Naive thymus-derived CD8-positive, alpha-beta T cell (primary cell): ENCODE measurements around the gene RTN4. TPM values are rescaled to one million over a fixed set of nuclear protein-coding genes. Genes with fewer than 3 reads are reported as not detected.
A peak's percentile ranks its signal among the peaks of the same experiment; 100 is the strongest.

Experiments used
- ATAC-seq, 2 donors: fragments of 150-1000 bp; cut with Tn5 transposase in 1 of 2; sonication (Bioruptor Pico), chemical (Tn5 transposase) in 1 of 2; 1 replicate in 1 of 2; 2 replicates in 1 of 2; pipeline ENCODE4 v1.10.0; 2021; ENCODE audit warnings: mild to moderate bottlenecking in 2 of 2, moderate library complexity in 2 of 2
- POLR2A ChIA-PET: fragments of 350-600 bp; sonication (Branson Sonifier 250); formaldehyde crosslinking; loops from one replicate; lab custom pipeline; 2021; ENCODE audit warnings: antibody characterized with exemption; lab: Charles Lee
- DNase-seq, 10 donors: peaks; one replicate each; pipeline versions ENCODE4 v3.0.0 to v3.0.0-alpha.2; 2020 to 2022
- H3K27ac Mint-ChIP-seq, 10 donors: one replicate each; pipeline ENCODE4 v1.8.0; 2020 to 2022; ENCODE audit warnings: mild to moderate bottlenecking in 10 of 10, mixed read lengths in 10 of 10, moderate library complexity in 4 of 10, inconsistent platforms in 1 of 10
- H3K27me3 Mint-ChIP-seq, 5 donors: one replicate each; pipeline ENCODE4 v1.8.0; 2021 to 2022; ENCODE audit warnings: mixed read lengths in 5 of 5
- H3K36me3 Mint-ChIP-seq, 3 donors: one replicate each; pipeline ENCODE4 v1.8.0; 2020 to 2022; ENCODE audit warnings: mixed read lengths in 3 of 3, mild to moderate bottlenecking in 2 of 3, inconsistent platforms in 1 of 3
- H3K4me1 Mint-ChIP-seq, 4 donors: one replicate each; pipeline ENCODE4 v1.8.0; 2021 to 2022; ENCODE audit warnings: mixed read lengths in 4 of 4
- H3K4me3 Mint-ChIP-seq, 10 donors: one replicate each; pipeline ENCODE4 v1.8.0; 2020 to 2022; ENCODE audit warnings: mild to moderate bottlenecking in 10 of 10, mixed read lengths in 10 of 10, moderate library complexity in 6 of 10, inconsistent platforms in 1 of 10
- H3K9me3 Mint-ChIP-seq, 9 donors: one replicate each; pipeline ENCODE4 v1.8.0; 2020 to 2022; ENCODE audit warnings: mixed read lengths in 9 of 9, mild to moderate bottlenecking in 3 of 9, inconsistent platforms in 1 of 9, moderate library complexity in 1 of 9
- polyA plus RNA-seq, 3 donors: library from polyadenylated mRNA; unstranded; fragments of 300-500 nt; fragmentation: Illumina TruSeq; gene quantifications; one replicate each; pipeline ENCODE4 v1.2.3, GENCODE V29; 2021
- total RNA-seq, 8 experiments: library from RNA in 2 of 8; stranded (reverse) in 2 of 8; gene quantifications; one replicate each; pipeline ENCODE4 v1.2.3 and lab custom pipeline; 2021 to 2026

RTN4 gene
- total and polyA plus RNA-seq, 5 experiments from 2014 or later = 68.0 to 77.1 (median 69.3) TPM

DNA sequence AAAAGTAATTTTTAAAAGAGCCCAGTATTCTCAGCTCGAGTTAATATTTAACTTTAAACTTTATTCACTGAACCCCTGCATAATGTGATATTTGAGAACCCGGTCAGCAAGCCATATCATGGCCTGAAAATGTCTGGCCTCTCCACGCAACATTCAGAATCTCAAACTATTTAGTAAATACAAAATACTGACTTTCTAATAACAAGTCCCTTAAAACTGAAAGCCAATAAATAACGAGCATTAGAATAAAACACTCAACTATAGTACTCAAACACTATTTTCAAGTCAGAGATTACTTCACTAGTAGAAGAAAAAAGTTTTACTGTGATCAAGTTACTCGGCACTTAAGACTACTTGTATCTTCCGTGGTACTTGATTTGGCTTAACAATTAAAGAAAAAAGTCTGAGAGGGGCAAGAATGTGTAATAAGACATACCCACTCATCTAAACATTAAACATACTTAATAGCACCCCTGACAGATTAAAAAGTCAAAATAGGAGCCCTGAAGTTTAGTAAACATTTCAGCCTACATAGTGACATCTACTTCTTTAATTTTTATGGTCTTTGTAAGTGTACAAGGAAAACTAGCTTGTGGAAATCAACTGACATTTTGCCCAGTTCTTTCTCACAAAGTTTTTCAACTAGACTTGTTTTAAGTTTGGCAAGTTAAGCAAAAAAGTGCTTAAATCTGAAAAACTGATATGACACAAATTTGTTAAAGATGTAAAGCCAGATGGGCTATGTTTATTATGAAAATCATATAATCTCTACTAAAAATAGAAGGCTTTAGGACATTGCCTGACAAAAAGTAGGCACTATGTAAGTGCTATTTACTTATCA is 38.2 kb downstream of the RTN4 start:
- no peak for DNase-seq
- Mint-ChIP-seq H3K36me3 (peaks cover 0 to 1% (median 0%) of the 10 kb centered on the region in 3 donors), H3K27me3 (no peaks in the 10 kb centered on the region), H3K9me3 (no peaks in the 10 kb centered on the region), H3K4me1 (peaks cover 19 to 72% (median 50%) of the 10 kb centered on the region in 4 donors), H3K4me3 (peak overlapping the region in 6 of 10 donors; percentile 3 to 55 (median 24)), H3K27ac (peak overlapping the region; percentile 35 to 93 (median 75))
- POLR2A ChIA-PET = interaction anchor here (1.0 kb wide), 1 partner anchor 10 kb away, joined by 3 read pairs; no protein-coding TSS in a partner anchor
- ATAC-seq = no peak

DNA sequence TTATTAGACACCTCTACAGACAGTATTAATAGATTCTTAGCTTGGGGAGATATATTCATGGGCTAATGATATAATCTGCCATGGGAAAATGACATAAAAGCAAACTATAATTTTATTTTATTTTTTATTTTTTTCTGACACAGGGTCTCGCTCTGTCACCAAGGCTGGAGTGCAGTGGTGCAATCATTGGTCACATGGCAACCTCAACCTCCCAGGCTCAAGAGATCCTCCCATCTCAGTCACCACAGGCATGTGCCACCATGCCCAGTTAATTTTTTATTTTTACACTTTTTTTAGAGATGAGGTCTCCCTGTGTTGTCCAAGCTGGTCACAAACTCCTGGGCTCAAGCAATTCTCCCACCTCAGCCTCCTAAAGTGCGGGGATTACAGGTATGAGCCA is 39.3 kb downstream of the RTN4 start:
- no peaks in the 10 kb centered on the region for H3K9me3 Mint-ChIP-seq
- peak overlapping the region in 9 of 10 donors; percentile 55 to 100 (median 94) for H3K4me3 Mint-ChIP-seq
- H3K4me1 Mint-ChIP-seq = peaks cover 27 to 83% (median 62%) of the 10 kb centered on the region in 4 donors
- H3K27ac Mint-ChIP-seq = peak overlapping the region; percentile 35 to 98 (median 93)
- POLR2A ChIA-PET = interaction anchor here (0.7 to 1.6 kb wide), 3 partner anchors 9 to 165 kb away, joined by 3 to 7 read pairs (median 3); partner anchors contain the start of gene RTN4
- peaks cover 0 to 1% (median 0%) of the 10 kb centered on the region in 3 donors for H3K36me3 Mint-ChIP-seq
- ATAC-seq = no peak
- no peaks in the 10 kb centered on the region for H3K27me3 Mint-ChIP-seq
- DNase-seq = no peak

- ATAC-seq (peak; percentile 94 to 96), DNase-seq (peak; percentile 9 to 66 (median 50))
- Mint-ChIP-seq H3K9me3 (no peaks in the 10 kb centered on the region), H3K4me3 (peak overlapping the region; percentile 82 to 100 (median 92)), H3K27ac (peak overlapping the region; percentile 35 to 98 (median 93)), H3K36me3 (peaks cover 0 to 1% (median 0%) of the 10 kb centered on the region in 3 donors), H3K27me3 (no peaks in the 10 kb centered on the region), H3K4me1 (peaks cover 29 to 89% (median 64%) of the 10 kb centered on the region in 4 donors)
- POLR2A ChIA-PET = interaction anchor here (0.6 to 1.6 kb wide), 5 partner anchors 40 to 509 kb away, joined by 3 to 7 read pairs (median 3); partner anchors contain the start of genes CFAP36 and RTN4
Measured at GRCh38 chr2:55010149-55010591, 40.1 kb downstream of the RTN4 start.

DNA sequence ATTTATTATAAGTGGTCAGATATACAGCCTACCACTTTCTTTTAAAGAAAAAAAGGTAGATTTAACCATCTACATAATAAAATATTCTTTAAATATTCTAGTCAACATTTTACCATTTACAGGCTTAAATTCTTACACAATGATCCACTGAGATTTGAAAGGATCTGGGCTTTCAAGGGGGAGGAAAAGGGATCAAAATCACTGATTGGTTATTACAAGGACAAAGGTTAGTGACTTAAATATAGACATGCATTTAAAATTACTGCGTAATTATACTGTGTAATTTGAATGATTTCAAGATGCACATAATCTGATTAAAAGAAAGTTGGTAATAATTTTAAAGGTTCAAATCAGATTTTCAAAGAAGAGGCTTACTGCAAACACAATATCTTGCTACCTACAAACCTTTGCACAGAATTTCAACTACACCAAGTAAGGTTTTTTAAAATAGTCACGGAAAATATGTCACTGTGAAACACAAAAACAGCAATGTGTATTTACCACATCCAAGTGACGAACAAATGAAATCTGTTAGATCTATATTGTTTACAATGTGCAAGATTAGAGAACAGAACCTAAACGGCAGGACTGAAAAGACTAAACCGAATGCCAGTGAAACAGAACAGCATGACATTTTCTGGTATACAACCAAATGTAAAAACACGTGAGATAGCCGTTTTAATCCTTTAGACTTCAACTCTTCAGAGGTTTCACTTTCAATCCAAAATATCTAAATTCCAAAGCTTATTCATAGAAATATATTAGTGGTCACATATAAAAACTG is 40.8 kb downstream of the RTN4 start:
- peak in 2 of 10 donors; percentile 27 to 44 for DNase-seq
- POLR2A ChIA-PET = interaction anchor here (0.6 to 1.6 kb wide), 3 partner anchors 40 to 410 kb away, joined by 3 to 7 read pairs (median 3); partner anchors contain the start of genes CCDC88A and RTN4

GRCh38 chr2:55006306-55006705 is 43.9 kb downstream of the RTN4 start:
- POLR2A ChIA-PET = no interaction called here
- DNase-seq (peak in 1 of 10 donors; percentile 24), ATAC-seq (no peak)
- Mint-ChIP-seq H3K4me1 (peaks cover 34 to 77% (median 67%) of the 10 kb centered on the region in 4 donors), H3K4me3 (peak overlapping the region; percentile 36 to 75 (median 66)), H3K27me3 (no peaks in the 10 kb centered on the region), H3K36me3 (no peaks in the 10 kb centered on the region), H3K27ac (peak overlapping the region in 9 of 10 donors; percentile 66 to 93 (median 77)), H3K9me3 (no peaks in the 10 kb centered on the region)

More for the DNA sequence above, 40.8 kb downstream of the RTN4 start:
- peak overlapping the region; percentile 35 to 98 (median 93) for H3K27ac Mint-ChIP-seq
- H3K4me1 Mint-ChIP-seq = peaks cover 32 to 90% (median 67%) of the 10 kb centered on the region in 4 donors
- H3K4me3 Mint-ChIP-seq = peak overlapping the region; percentile 82 to 100 (median 92)
- H3K36me3 Mint-ChIP-seq = no peaks in the 10 kb centered on the region
- no peaks in the 10 kb centered on the region for H3K27me3 Mint-ChIP-seq
- peak; percentile 52 to 57 for ATAC-seq
- no peaks in the 10 kb centered on the region for H3K9me3 Mint-ChIP-seq

DNA sequence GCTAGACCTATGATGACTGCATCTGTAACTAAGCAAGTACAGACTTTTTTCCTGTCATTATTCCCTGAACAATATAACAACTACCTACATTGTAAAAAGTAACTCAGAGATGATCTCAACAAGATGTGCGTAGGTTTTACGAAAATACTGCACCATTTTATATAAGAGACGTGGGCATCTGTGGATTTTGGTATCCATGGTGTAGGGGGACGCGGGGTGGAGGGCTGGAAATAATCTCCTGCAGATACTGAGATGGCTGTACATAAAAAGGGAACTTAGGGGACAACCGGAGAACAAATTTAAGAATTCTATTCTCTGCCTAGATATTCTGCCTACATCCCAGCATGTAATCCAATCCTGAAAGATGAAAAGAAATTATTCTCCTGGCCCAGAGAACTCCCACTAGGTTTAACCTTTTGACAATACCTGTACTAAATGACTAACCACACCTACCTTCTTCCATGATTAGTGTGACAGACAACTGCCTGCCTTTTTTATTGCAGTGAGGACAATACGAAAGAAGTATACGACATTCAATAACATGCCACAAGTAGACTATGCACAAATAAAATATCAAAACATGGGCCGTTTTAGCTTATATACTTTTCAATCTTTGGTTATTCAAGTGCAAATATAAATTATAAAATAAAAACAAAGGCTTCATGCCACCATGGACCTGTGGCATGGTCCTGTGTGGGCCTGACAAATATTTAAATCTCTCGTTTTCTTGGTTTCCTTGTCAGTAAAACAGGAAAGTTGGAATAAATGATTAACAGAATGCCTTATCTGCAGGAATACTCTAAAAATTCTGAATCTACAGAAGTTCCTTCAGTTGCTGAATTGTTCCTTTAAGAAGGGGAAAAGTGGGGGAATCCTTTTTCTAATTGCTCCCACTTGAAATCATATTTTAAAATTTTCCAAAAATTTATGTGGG is 46.3 kb downstream of the RTN4 start:
- no peaks in the 10 kb centered on the region for H3K27me3 Mint-ChIP-seq
- peak overlapping the region in 1 of 10 donors; percentile 31 for H3K27ac Mint-ChIP-seq
- H3K9me3 Mint-ChIP-seq = no peaks in the 10 kb centered on the region
- POLR2A ChIA-PET = no interaction called here
- no peak overlapping the region for H3K4me3 Mint-ChIP-seq
- peaks cover 35 to 76% (median 69%) of the 10 kb centered on the region in 4 donors for H3K4me1 Mint-ChIP-seq
- no peaks in the 10 kb centered on the region for H3K36me3 Mint-ChIP-seq
- no peak for DNase-seq
- no peak for ATAC-seq

- H3K36me3 Mint-ChIP-seq = no peaks in the 10 kb centered on the region
- H3K27ac Mint-ChIP-seq = peak overlapping the region in 2 of 10 donors; percentile 15 to 35
- H3K4me1 Mint-ChIP-seq = peaks cover 32 to 78% (median 71%) of the 10 kb centered on the region in 4 donors
- ATAC-seq (no peak), DNase-seq (no peak)
- H3K27me3 Mint-ChIP-seq = no peaks in the 10 kb centered on the region
- POLR2A ChIA-PET = interaction anchor here (0.8 kb wide), 1 partner anchor 9 kb away, joined by 3 read pairs; no protein-coding TSS in a partner anchor
- no peaks in the 10 kb centered on the region for H3K9me3 Mint-ChIP-seq
- H3K4me3 Mint-ChIP-seq = no peak overlapping the region
Measured at GRCh38 chr2:55001716-55002115, 48.5 kb downstream of the RTN4 start.

DNA sequence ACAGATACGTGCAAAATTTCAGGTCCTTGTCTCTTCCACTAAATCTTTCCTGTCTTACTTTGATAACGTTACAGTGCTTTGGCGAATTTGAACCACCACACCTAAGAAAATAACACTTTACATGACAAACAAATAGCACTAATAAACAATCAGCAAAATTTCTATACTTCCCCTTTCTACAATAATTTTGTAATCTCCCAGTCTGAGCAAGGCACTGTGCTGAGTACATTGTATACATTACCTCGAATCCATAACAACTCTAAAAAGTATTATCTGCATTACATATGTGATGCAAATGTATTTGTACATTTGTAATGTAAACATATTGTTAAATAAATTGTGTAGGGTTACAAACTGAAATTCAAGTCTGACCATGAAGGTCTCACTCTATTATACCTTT is 49.9 kb downstream of the RTN4 start:
- POLR2A ChIA-PET = no interaction called here
- peak overlapping the region in 3 of 10 donors; percentile 2 to 47 (median 15) for H3K4me3 Mint-ChIP-seq
- peak overlapping the region in 3 of 10 donors; percentile 8 to 75 (median 23) for H3K27ac Mint-ChIP-seq
- DNase-seq = no peak
- H3K36me3 Mint-ChIP-seq = peaks cover 0 to 4% (median 0%) of the 10 kb centered on the region in 3 donors
- peaks cover 31 to 82% (median 73%) of the 10 kb centered on the region in 4 donors for H3K4me1 Mint-ChIP-seq
- H3K27me3 Mint-ChIP-seq = no peaks in the 10 kb centered on the region
- no peaks in the 10 kb centered on the region for H3K9me3 Mint-ChIP-seq
- ATAC-seq = no peak

DNA sequence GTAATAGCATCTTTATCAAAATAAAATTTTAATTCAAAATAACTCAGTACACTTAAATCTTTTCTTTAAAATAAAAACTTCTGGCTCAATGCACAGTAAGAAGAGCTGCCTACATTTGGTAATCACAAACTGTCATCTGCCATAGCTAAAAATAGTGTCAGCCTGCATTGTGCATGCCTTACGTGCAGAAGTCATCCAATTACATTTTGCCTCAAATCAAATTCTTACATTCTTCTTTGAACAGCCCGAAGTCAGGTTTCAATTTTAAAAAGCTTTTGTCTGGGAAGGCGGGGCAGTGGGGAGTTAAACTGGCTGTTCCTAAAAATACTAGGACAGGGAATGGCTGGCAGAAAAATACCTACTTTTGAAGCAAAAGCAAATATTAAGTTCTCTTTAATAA is 51.1 kb downstream of the RTN4 start:
- H3K36me3 Mint-ChIP-seq = peaks cover 0 to 4% (median 0%) of the 10 kb centered on the region in 3 donors
- H3K27ac Mint-ChIP-seq = peak overlapping the region in 4 of 10 donors; percentile 6 to 73 (median 37)
- ATAC-seq (no peak), DNase-seq (no peak)
- H3K27me3 Mint-ChIP-seq = no peaks in the 10 kb centered on the region
- peak overlapping the region in 5 of 10 donors; percentile 15 to 44 (median 36) for H3K4me3 Mint-ChIP-seq
- H3K4me1 Mint-ChIP-seq = peaks cover 27 to 80% (median 73%) of the 10 kb centered on the region in 4 donors
- POLR2A ChIA-PET = interaction anchor here (1.0 kb wide), 1 partner anchor 51 kb away, joined by 4 read pairs; the partner anchor contains the start of gene RTN4
- no peaks in the 10 kb centered on the region for H3K9me3 Mint-ChIP-seq

- DNase-seq = no peak
- no peak for ATAC-seq
- Mint-ChIP-seq H3K4me1 (peaks cover 26 to 85% (median 77%) of the 10 kb centered on the region in 4 donors), H3K9me3 (no peaks in the 10 kb centered on the region), H3K27me3 (no peaks in the 10 kb centered on the region), H3K36me3 (peaks cover 0 to 4% (median 0%) of the 10 kb centered on the region in 3 donors), H3K4me3 (peak overlapping the region in 1 of 10 donors; percentile 19), H3K27ac (peak overlapping the region in 3 of 10 donors; percentile 0 to 8 (median 1))
- POLR2A ChIA-PET = no interaction called here
Measured at GRCh38 chr2:54997826-54998225, 52.4 kb downstream of the RTN4 start.

DNA sequence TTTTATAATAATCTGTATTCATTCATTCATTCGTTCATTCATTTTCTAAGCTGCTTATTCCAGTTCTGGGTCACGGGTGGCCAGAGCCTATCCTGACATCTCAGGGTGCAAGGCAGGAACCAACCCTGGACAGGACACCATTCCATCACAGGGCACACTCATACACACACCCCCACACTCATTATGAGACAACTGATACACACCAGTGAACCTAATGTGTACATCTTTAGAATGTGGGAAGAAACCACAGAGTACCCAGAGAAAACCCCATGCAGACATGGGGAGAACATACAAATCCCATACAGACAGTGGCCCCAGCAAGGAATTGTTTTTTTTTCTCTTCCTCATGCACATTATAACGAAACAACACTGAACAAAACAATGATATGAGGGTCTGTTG is 54.7 kb downstream of the RTN4 start:
- no peaks in the 10 kb centered on the region for H3K27me3 Mint-ChIP-seq
- POLR2A ChIA-PET = no interaction called here
- ATAC-seq (no peak), DNase-seq (no peak)
- H3K9me3 Mint-ChIP-seq = no peaks in the 10 kb centered on the region
- H3K4me1 Mint-ChIP-seq = peaks cover 24 to 79% (median 74%) of the 10 kb centered on the region in 4 donors
- peak overlapping the region in 2 of 10 donors; percentile 20 to 34 for H3K4me3 Mint-ChIP-seq
- peaks cover 0 to 4% (median 0%) of the 10 kb centered on the region in 3 donors for H3K36me3 Mint-ChIP-seq
- H3K27ac Mint-ChIP-seq = peak overlapping the region in 1 of 10 donors; percentile 53
